ENCODE data around the gene RABL6.

Gene RABL6

GRCh38 chr9:136875155-136875554, 67.4 kb downstream of the RABL6 start:
- TF ChIP-seq TAF1 (IDR thresholded peaks at IDR 0.05; ENCODE audit: borderline replicate concordance, insufficient read depth, low read length) = no peak
- no peak for TF ChIP-seq FOXP2 (optimal IDR thresholded peaks at IDR 0.05; ENCODE audit: borderline replicate concordance, extremely low read depth, extremely low read length, insufficient read depth)
- no peak for TF ChIP-seq REST (IDR thresholded peaks at IDR 0.05; ENCODE audit: insufficient read depth in 1 of 2, low read depth in 2 of 2, low read length in 2 of 2)
- TF ChIP-seq SIN3A (IDR thresholded peaks at IDR 0.05; ENCODE audit: borderline replicate concordance, insufficient read depth, low read length) = no peak
- no peak for TF ChIP-seq POLR2AphosphoS5 (IDR thresholded peaks at IDR 0.05; ENCODE audit: low read depth, low read length)

- TF ChIP-seq SIN3A (IDR thresholded peaks at IDR 0.05; ENCODE audit: borderline replicate concordance, insufficient read depth, low read length) (no peak), POLR2AphosphoS5 (IDR thresholded peaks at IDR 0.05; ENCODE audit: low read depth, low read length) (no peak), FOXP2 (optimal IDR thresholded peaks at IDR 0.05; ENCODE audit: borderline replicate concordance, extremely low read depth, extremely low read length, insufficient read depth) (no peak), TAF1 (IDR thresholded peaks at IDR 0.05; ENCODE audit: borderline replicate concordance, insufficient read depth, low read length) (no peak), REST (IDR thresholded peaks at IDR 0.05; ENCODE audit: insufficient read depth in 1 of 2, low read depth in 2 of 2, low read length in 2 of 2) (no peak)
Observed at GRCh38 chr9:136876476-136876875, 68.7 kb downstream of the RABL6 start.

GRCh38 chr9:136880651-136881050, 72.9 kb downstream of the RABL6 start:
- TF ChIP-seq SIN3A (IDR thresholded peaks at IDR 0.05; ENCODE audit: borderline replicate concordance, insufficient read depth, low read length) = no peak
- no peak for TF ChIP-seq FOXP2 (optimal IDR thresholded peaks at IDR 0.05; ENCODE audit: borderline replicate concordance, extremely low read depth, extremely low read length, insufficient read depth)
- no peak for TF ChIP-seq REST (IDR thresholded peaks at IDR 0.05; ENCODE audit: insufficient read depth in 1 of 2, low read depth in 2 of 2, low read length in 2 of 2)
- no peak for TF ChIP-seq TAF1 (IDR thresholded peaks at IDR 0.05; ENCODE audit: borderline replicate concordance, insufficient read depth, low read length)
- no peak for TF ChIP-seq POLR2AphosphoS5 (IDR thresholded peaks at IDR 0.05; ENCODE audit: low read depth, low read length)

- TF ChIP-seq REST (IDR thresholded peaks at IDR 0.05; ENCODE audit: insufficient read depth in 1 of 2, low read depth in 2 of 2, low read length in 2 of 2) (no peak), POLR2AphosphoS5 (IDR thresholded peaks at IDR 0.05; ENCODE audit: low read depth, low read length) (no peak), FOXP2 (optimal IDR thresholded peaks at IDR 0.05; ENCODE audit: borderline replicate concordance, extremely low read depth, extremely low read length, insufficient read depth) (no peak), SIN3A (IDR thresholded peaks at IDR 0.05; ENCODE audit: borderline replicate concordance, insufficient read depth, low read length) (no peak), TAF1 (IDR thresholded peaks at IDR 0.05; ENCODE audit: borderline replicate concordance, insufficient read depth, low read length) (no peak)
Observed at GRCh38 chr9:136881691-136882108, 74.0 kb downstream of the RABL6 start.

All from PFSK-1 (cell line).